ENCODE data around the gene TBL1Y. TPM values are rescaled to one million over a fixed set of nuclear protein-coding genes. Genes with fewer than 3 reads are reported as not detected.
"Not testable (repeated sequence)": the region's sequence is repeated elsewhere in the genome, so short reads cannot be mapped to it uniquely, and the experiment has no call there.

The TBL1Y gene
- total RNA-seq, 1 donor from 2014 or later: not detected

DNA sequence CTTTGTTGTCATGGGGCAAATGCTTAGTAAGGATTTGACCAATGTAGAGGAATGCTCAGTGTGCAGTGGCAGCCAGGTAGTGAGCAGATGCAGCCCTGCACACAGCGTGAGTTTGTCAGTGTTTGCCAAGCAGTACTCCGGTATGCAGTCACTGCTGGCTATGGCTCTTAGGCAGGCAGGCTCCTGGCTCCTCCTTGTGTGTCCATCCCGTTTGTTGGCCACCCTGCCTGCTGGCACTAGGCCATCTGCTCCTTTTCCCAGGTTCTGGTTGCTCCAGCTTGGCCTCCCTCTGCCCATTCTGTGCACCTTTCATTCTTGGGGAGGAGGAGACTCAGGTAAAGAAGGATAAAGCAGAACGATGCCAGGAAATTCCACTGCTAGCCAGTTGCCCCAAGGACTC lies 106.0 kb downstream of the TBL1Y start:
- Mint-ChIP-seq H3K4me1 (ENCODE audit: low read depth) (no peaks in the 10 kb centered on the region), H3K4me3 (ENCODE audit: low read depth) (no peak overlapping the region), H3K27ac (no peak overlapping the region), H3K36me3 (ENCODE audit: insufficient read depth) (no peaks in the 10 kb centered on the region), H3K9me3 (ENCODE audit: low read depth) (no peaks in the 10 kb centered on the region), H3K27me3 (no peaks in the 10 kb centered on the region)
- TF ChIP-seq, protein P1, sequence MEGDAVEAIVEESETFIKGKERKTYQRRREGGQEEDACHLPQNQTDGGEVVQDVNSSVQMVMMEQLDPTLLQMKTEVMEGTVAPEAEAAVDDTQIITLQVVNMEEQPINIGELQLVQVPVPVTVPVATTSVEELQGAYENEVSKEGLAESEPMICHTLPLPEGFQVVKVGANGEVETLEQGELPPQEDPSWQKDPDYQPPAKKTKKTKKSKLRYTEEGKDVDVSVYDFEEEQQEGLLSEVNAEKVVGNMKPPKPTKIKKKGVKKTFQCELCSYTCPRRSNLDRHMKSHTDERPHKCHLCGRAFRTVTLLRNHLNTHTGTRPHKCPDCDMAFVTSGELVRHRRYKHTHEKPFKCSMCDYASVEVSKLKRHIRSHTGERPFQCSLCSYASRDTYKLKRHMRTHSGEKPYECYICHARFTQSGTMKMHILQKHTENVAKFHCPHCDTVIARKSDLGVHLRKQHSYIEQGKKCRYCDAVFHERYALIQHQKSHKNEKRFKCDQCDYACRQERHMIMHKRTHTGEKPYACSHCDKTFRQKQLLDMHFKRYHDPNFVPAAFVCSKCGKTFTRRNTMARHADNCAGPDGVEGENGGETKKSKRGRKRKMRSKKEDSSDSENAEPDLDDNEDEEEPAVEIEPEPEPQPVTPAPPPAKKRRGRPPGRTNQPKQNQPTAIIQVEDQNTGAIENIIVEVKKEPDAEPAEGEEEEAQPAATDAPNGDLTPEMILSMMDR (IDR thresholded peaks at IDR 0.05; ENCODE audit: unreplicated experiment): no peak
- DNase-seq (ENCODE audit: low spot score, unreplicated experiment): no peak

DNA sequence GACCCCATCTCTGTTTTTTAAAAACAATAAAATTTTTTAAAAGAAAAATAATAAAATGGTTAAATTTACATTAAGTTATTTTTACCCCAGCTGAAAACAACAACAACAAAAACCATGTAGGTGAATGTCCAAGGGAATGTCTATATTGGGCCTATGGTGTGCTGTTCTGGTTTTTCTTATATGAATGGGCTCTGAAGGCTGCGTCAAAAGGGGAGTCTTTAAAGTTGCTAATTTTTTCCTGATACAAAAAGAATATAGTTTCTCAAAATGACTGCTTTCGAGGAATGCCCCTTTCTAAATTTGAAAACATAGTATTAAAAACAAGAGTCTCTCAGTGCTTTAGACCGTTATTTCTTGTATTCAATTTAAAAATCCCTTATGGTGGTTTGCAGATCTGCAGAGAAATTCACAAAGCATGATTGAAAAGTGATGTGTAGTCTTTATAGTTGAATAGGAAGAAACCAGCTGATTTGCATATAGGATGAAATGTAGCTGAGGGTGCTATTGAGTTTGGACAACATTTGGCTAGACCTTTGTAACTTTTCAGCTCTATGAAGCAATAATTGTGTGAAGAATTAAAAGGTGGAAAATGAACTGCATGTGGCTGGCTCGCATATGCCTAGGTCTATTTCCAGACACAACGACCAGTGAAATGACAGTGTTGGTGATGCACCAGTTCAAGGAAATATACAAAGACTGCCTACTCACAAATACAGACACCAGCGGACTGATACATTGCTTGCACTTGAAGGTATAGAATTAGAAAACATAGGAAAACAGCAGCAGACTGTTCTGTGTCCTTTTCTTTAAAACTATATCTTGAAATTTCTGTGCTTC lies 107.0 kb downstream of the TBL1Y start:
- TF ChIP-seq, protein P1 (IDR thresholded peaks at IDR 0.05; ENCODE audit: unreplicated experiment): no peak
- Mint-ChIP-seq H3K4me3 (ENCODE audit: low read depth) (no peak overlapping the region), H3K36me3 (ENCODE audit: insufficient read depth) (no peaks in the 10 kb centered on the region), H3K27me3 (no peaks in the 10 kb centered on the region), H3K27ac (no peak overlapping the region), H3K9me3 (ENCODE audit: low read depth) (no peaks in the 10 kb centered on the region), H3K4me1 (ENCODE audit: low read depth) (no peaks in the 10 kb centered on the region)
- no peak for DNase-seq (ENCODE audit: low spot score, unreplicated experiment)

DNA sequence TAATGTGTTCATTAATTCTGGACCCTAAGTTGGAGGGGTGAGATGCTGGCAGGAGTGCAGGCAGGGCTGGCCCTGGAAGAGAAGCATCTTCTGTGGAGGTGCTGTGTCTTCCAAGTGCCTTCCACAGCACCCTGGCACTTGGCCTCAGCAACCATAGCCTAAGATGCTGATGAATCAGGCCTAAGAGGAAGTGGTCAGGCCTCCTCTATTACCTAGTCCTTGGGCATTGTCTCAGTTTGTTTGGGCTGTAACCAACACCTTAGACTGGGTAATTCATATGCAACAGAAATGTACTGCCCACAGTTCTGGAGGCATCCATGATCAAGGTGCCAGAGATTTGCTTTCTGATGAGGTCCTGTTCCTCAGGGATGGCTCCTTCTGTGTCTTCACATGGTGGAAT lies 128.5 kb downstream of the TBL1Y start:
- TF ChIP-seq, protein P1 (IDR thresholded peaks at IDR 0.05; ENCODE audit: unreplicated experiment): no peak
- H3K4me3 Mint-ChIP-seq (ENCODE audit: low read depth): no peak overlapping the region
- H3K27me3 Mint-ChIP-seq: no peaks in the 10 kb centered on the region
- H3K27ac Mint-ChIP-seq: no peak overlapping the region
- DNase-seq (ENCODE audit: low spot score, unreplicated experiment): no peak
- H3K9me3 Mint-ChIP-seq (ENCODE audit: low read depth): no peaks in the 10 kb centered on the region
- no peaks in the 10 kb centered on the region for H3K4me1 Mint-ChIP-seq (ENCODE audit: low read depth)
- no peaks in the 10 kb centered on the region for H3K36me3 Mint-ChIP-seq (ENCODE audit: insufficient read depth)

DNA sequence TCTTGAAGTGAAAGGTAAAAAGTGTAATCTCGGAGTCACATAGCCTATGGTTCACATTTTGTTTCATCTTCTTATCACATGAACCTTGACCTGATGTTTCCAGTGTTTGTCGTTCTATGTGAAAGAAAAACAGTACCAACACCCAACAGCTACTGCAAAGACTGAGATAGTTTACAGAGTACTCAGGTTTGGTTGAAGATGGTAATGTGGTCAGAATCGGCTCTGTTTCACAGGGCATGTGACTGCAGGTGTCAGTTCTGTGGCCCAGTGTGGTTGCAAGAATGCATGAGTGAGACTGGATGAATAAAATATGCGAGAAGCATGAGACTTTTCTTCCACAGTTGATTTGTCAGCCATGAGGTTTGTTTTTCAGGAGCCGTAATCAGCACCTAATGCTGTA lies 130.2 kb downstream of the TBL1Y start:
- Mint-ChIP-seq H3K4me1 (ENCODE audit: low read depth) (no peaks in the 10 kb centered on the region), H3K4me3 (ENCODE audit: low read depth) (no peak overlapping the region), H3K36me3 (ENCODE audit: insufficient read depth) (no peaks in the 10 kb centered on the region), H3K27ac (no peak overlapping the region), H3K27me3 (no peaks in the 10 kb centered on the region), H3K9me3 (ENCODE audit: low read depth) (no peaks in the 10 kb centered on the region)
- TF ChIP-seq, protein P1 (IDR thresholded peaks at IDR 0.05; ENCODE audit: unreplicated experiment): no peak
- DNase-seq (ENCODE audit: low spot score, unreplicated experiment): no peak

DNA sequence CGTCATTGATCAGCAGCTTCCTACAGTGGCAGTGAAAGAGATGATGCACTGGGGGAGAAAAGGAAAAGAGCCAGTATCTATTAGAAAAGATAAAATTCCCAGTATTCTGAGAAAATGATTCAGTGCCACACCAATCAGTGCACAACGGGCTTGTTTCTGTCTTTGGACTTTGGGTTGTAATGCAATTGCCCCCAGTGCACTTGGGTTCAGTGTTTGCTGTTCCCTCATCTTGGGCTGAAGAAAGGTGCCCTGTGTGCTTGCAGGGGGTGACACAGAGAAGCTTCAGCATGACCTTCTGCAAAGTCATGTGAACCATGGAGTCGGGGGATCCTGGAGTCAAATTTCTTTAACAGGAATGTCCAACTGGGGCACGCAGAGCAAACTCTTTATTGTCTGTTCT lies 131.5 kb downstream of the TBL1Y start:
- no peaks in the 10 kb centered on the region for H3K27me3 Mint-ChIP-seq
- DNase-seq (ENCODE audit: low spot score, unreplicated experiment): no peak
- no peaks in the 10 kb centered on the region for H3K4me1 Mint-ChIP-seq (ENCODE audit: low read depth)
- H3K4me3 Mint-ChIP-seq (ENCODE audit: low read depth): no peak overlapping the region
- TF ChIP-seq, protein P1 (IDR thresholded peaks at IDR 0.05; ENCODE audit: unreplicated experiment): no peak
- H3K36me3 Mint-ChIP-seq (ENCODE audit: insufficient read depth): no peaks in the 10 kb centered on the region
- no peaks in the 10 kb centered on the region for H3K9me3 Mint-ChIP-seq (ENCODE audit: low read depth)
- no peak overlapping the region for H3K27ac Mint-ChIP-seq

DNA sequence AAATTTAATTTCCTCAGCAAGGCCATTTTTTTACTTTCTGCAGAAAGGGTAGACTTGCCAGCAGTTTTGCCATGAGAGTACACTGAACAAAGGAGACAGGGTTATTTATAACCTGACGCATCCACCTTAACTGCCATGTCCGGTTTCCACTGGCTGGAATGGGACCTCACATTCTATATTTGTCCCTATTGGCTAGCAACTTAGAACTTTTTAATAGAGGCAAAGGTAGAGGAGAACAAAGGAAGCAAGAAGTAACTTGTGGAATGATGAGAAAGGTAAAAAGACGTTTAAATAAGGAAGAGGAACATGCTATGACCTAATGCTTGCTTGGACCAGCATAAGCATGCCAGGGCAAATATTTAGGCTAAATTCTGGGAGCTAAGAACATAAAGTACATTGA lies 142.0 kb downstream of the TBL1Y start:
- not testable (repeated sequence) for DNase-seq (ENCODE audit: low spot score, unreplicated experiment); H3K9me3 Mint-ChIP-seq (ENCODE audit: low read depth); H3K27ac Mint-ChIP-seq; H3K27me3 Mint-ChIP-seq; H3K36me3 Mint-ChIP-seq (ENCODE audit: insufficient read depth); H3K4me3 Mint-ChIP-seq (ENCODE audit: low read depth); H3K4me1 Mint-ChIP-seq (ENCODE audit: low read depth)

All from progenitor cell of endocrine pancreas (in vitro differentiated cells).